ENCODE data around the gene CLOCK.

CLOCK gene

GRCh38 chr4:55380576-55380975 is 166.1 kb downstream of the CLOCK start:
- DNase-seq (ENCODE audit: low read depth), result no peak

- DNase-seq (ENCODE audit: low read depth), result peak; percentile 87
Observed at GRCh38 chr4:55378617-55379467, 167.9 kb downstream of the CLOCK start.
